ENCODE data around the gene CD4. TPM values are rescaled to one million over a fixed set of nuclear protein-coding genes. Genes with fewer than 3 reads are reported as not detected.
A peak's percentile ranks its signal among the peaks of the same experiment; 100 is the strongest.

Gene CD4
- total RNA-seq, 2 donors from 2014 or later, result 6.2 to 13.4 TPM

DNA sequence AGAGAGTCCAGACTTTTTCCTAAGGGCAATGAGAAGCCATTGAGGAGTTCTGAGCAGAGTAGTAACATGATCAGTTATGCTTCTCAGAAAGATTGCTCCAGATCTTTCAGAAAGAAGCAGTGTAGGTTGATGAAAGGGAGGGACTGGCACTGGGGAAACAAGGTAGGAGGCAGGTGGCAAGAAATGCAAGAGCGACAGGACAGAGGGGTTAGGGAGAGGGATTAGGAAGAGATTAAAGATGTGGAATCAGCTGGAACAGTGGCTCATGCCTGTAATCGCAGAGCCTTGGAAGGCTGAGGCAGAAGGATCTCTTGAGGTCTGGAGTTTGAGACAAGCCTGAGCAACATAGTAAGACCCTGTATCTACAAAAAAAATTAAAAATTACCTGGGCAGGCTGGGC lies 58.3 kb downstream of the CD4 start:
- H3K36me3 ChIP-seq, result no peaks in the 10 kb centered on the region
- no peak overlapping the region for H3K9ac ChIP-seq (ENCODE audit: low read depth in 2 of 2, low read length in 2 of 2)
- no peak overlapping the region for H3K27ac ChIP-seq
- intact Hi-C loops (cut with DNase I), result no loop called here
- H3K27me3 ChIP-seq, result no peaks in the 10 kb centered on the region
- peaks cover 3% of the 10 kb centered on the region for H3K4me1 ChIP-seq
- no peak overlapping the region for H3K4me3 ChIP-seq
- no peaks in the 10 kb centered on the region for H3K9me3 ChIP-seq
- no peak for DNase-seq
- TF ChIP-seq, protein P1, sequence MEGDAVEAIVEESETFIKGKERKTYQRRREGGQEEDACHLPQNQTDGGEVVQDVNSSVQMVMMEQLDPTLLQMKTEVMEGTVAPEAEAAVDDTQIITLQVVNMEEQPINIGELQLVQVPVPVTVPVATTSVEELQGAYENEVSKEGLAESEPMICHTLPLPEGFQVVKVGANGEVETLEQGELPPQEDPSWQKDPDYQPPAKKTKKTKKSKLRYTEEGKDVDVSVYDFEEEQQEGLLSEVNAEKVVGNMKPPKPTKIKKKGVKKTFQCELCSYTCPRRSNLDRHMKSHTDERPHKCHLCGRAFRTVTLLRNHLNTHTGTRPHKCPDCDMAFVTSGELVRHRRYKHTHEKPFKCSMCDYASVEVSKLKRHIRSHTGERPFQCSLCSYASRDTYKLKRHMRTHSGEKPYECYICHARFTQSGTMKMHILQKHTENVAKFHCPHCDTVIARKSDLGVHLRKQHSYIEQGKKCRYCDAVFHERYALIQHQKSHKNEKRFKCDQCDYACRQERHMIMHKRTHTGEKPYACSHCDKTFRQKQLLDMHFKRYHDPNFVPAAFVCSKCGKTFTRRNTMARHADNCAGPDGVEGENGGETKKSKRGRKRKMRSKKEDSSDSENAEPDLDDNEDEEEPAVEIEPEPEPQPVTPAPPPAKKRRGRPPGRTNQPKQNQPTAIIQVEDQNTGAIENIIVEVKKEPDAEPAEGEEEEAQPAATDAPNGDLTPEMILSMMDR (IDR thresholded peaks at IDR 0.05), result no peak

DNA sequence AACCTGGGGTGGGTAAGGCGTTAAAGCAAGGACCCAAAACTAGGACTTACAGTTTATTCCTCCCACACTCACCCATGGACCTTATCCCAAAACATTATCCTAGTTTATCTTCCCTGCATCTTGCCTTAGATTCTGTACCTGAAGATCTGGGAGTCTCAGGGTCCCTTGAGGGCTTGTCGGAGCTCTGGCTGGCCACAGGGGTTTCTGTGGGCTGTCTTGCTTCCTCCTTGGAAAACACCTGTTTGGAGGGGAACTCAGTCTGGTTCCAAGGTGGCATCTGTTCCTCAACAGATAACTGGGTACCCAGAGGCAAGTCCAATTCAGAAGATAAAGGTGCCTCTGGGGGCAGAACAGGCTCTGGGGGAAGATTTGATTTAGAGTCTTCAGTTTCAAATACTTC lies 60.1 kb downstream of the CD4 start:
- H3K9me3 ChIP-seq, result no peaks in the 10 kb centered on the region
- no peak for DNase-seq
- H3K9ac ChIP-seq (ENCODE audit: low read depth in 2 of 2, low read length in 2 of 2), result no peak overlapping the region
- no peaks in the 10 kb centered on the region for H3K36me3 ChIP-seq
- no peaks in the 10 kb centered on the region for H3K27me3 ChIP-seq
- intact Hi-C loops (cut with DNase I), result no loop called here
- H3K27ac ChIP-seq, result no peak overlapping the region
- TF ChIP-seq, protein P1 (IDR thresholded peaks at IDR 0.05), result no peak
- H3K4me3 ChIP-seq, result no peak overlapping the region
- H3K4me1 ChIP-seq, result peaks cover 13% of the 10 kb centered on the region

DNA sequence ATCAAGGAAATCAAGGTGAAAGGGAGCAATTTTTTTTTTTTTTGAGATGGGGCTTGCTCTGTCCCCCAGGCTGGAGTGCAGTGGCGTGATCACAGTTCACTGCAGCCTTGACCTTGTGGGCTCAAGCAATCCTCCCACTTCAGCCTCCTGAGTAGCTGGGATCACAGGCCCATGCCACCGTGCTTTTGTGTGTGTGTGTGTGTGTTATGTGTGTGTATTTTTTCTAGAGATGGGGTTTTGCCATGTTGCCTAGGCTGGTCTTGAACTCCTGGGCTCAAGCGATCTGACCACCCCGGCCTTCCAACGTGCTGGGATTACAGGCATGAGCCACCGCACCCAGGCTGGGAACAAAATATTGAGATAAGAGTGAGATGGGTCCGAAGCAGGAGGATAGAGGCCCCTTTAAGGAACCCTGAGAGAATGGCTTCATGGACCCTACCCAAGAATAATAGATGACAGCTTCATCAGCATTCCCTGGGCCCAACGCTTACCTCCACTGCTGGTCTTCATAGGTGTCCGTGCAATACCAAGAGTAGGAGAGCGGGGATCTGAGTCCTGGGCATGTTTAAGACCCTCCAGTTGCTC lies 60.7 kb downstream of the CD4 start:
- Histone ChIP-seq H3K9ac (ENCODE audit: low read depth in 2 of 2, low read length in 2 of 2) (peak overlapping the region in 1 of 2 donors; percentile 70), H3K27ac (no peak overlapping the region), H3K4me3 (no peak overlapping the region), H3K4me1 (peaks cover 13% of the 10 kb centered on the region), H3K9me3 (no peaks in the 10 kb centered on the region), H3K36me3 (no peaks in the 10 kb centered on the region), H3K27me3 (no peaks in the 10 kb centered on the region)
- TF ChIP-seq, protein P1 (IDR thresholded peaks at IDR 0.05), result no peak
- DNase-seq, result no peak
- intact Hi-C loops (cut with DNase I), result no loop called here

DNA sequence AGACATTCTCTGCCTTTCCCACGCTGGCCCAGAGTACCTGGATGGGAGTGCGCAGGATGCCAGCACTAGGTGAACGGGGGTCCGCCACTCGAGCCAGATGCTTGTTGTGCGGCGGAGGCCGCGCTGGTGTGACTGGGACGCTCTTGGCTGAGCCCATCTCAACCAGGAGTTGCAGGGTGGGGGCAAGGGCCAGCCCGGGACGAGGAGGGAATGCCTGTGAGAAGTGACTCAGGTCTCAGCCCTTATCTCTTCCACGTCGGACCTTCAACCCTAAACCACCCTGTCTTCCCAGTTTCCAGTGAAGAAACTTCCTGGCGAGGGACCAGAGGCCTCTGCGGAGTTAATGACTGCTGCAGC lies 61.4 kb downstream of the CD4 start:
- H3K36me3 ChIP-seq, result no peaks in the 10 kb centered on the region
- DNase-seq, result no peak
- H3K27ac ChIP-seq, result peak overlapping the region; percentile 99
- intact Hi-C loops (cut with DNase I), result no loop called here
- no peaks in the 10 kb centered on the region for H3K27me3 ChIP-seq
- TF ChIP-seq, protein P1 (IDR thresholded peaks at IDR 0.05), result no peak
- H3K4me1 ChIP-seq, result peaks cover 13% of the 10 kb centered on the region
- peak overlapping the region in 1 of 2 donors; percentile 70 for H3K9ac ChIP-seq (ENCODE audit: low read depth in 2 of 2, low read length in 2 of 2)
- no peaks in the 10 kb centered on the region for H3K9me3 ChIP-seq
- peak overlapping the region; percentile 65 for H3K4me3 ChIP-seq

DNA sequence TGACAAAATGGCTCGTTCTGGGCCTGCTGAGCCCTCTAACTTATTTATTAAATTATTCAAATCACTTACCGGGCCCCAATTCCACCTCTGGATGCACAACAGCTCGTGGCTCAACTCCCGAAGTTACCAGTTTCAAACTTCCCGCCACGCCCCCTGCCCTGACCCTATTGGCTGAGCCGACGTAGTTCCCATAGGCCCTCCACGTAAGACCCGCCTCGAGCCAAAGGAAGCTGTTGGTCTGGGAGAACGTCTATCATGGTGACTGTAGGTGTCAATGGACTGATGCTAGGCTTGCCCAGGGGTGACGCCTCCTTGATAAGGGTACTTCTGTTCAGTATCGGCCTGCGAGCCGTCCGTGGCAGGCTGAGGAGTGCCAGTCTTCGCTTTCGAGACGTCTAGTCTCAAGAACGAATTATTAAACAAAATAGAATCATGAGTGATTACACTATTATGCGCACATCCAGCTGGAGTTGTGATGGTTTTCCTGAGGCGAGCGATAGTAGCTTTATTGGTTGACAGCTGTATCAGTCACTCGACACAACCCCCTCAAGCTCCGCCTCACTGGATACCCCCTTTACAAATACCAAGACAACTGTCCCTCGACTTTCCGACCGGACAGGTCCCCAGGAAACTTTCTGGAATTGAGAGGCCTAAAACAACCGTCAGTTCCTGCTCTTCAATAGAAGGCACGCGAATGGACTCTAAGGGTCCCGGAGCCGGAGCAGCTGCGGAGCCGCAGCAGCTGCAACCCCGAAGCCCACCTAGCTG lies 62.0 kb downstream of the CD4 start, which contains the start of gene CDCA3:
Gene CDCA3 (minus strand): TSS at position 134 of the 768 bp plus-strand sequence. CDS start 334 bp downstream, outside the sequence.
- intact Hi-C loops (cut with DNase I), result no loop called here
- H3K4me1 ChIP-seq, result peaks cover 13% of the 10 kb centered on the region

More for the DNA sequence above, 62.0 kb downstream of the CD4 start, which contains the start of gene CDCA3:
- Histone ChIP-seq H3K4me3 (peak within 1 kb of the TSS; percentile 65), H3K9ac (ENCODE audit: low read depth in 2 of 2, low read length in 2 of 2) (peak within 1 kb of the TSS; percentile 70), H3K27me3 (no peaks in the 10 kb centered on the region), H3K9me3 (no peaks in the 10 kb centered on the region), H3K27ac (peak within 1 kb of the TSS; percentile 99), H3K36me3 (no peaks in the 10 kb centered on the region)
- peak; percentile 98 for DNase-seq
- TF ChIP-seq, protein P1 (IDR thresholded peaks at IDR 0.05), result no peak
